CD4-positive, alpha-beta T cell (primary cell): Measurements from ENCODE around the gene STAG3. TPM values are rescaled to one million over a fixed set of nuclear protein-coding genes. Genes with fewer than 3 reads are reported as not detected.
A peak's percentile ranks its signal among the peaks of the same experiment; 100 is the strongest.

Experiments used
- ATAC-seq: fragments of 200-7000 bp; cut with Tn5 transposase; one replicate; pipeline ENCODE4 v1.10.0; 2022; ENCODE audit warnings: mild to moderate bottlenecking; ENCODE audit not compliant: poor library complexity
- CTCF ChIA-PET: fragments of 350-600 bp; sonication (Branson Sonifier 250); formaldehyde crosslinking; loops from one replicate; lab custom pipeline; 2021; ENCODE audit warnings: antibody characterized with exemption, inconsistent platforms; lab: Charles Lee
- POLR2A ChIA-PET: fragments of 350-600 bp; sonication (Branson Sonifier 250); formaldehyde crosslinking; loops from one replicate; lab custom pipeline; 2021; ENCODE audit warnings: antibody characterized with exemption, inconsistent platforms; lab: Charles Lee
- DNase-seq, 14 experiments: peaks; one replicate each; pipeline ENCODE4 v3.0.0-alpha.2; 2013 to 2020; ENCODE audit warnings: mixed read lengths in 2 of 14
- H3K27ac ChIP-seq, 2 donors: one replicate each; pipeline versions ENCODE4 v1.5.1 to v1.7.0; 2013; ENCODE audit warnings: low read length in 2 of 2, low read depth in 1 of 2, mild to moderate bottlenecking in 1 of 2
- H3K27me3 ChIP-seq, 2 experiments: 1 replicate in 1 of 2; 2 replicates in 1 of 2; pipeline versions ENCODE4 v1.6.1 to v1.7.0; 2013; ENCODE audit warnings: low read length in 2 of 2, control low read depth in 1 of 2, mild to moderate bottlenecking in 1 of 2, moderate library complexity in 1 of 2; ENCODE audit not compliant: insufficient read depth in 2 of 2, control insufficient read depth in 1 of 2
- H3K36me3 ChIP-seq: one replicate; pipeline ENCODE4 v1.6.1; 2013; ENCODE audit warnings: low read length, control low read depth; ENCODE audit not compliant: insufficient read depth
- H3K4me1 ChIP-seq: one replicate; pipeline ENCODE4 v1.6.1; 2013; ENCODE audit warnings: low read length, control low read depth; ENCODE audit not compliant: insufficient read depth
- H3K4me3 ChIP-seq: one replicate; pipeline ENCODE4 v1.5.1; 2013; ENCODE audit warnings: mild to moderate bottlenecking, low read length, moderate library complexity
- H3K9me3 ChIP-seq, 2 experiments: 1 replicate in 1 of 2; 2 replicates in 1 of 2; pipeline versions ENCODE4 v1.6.1 to v1.7.0; 2013; ENCODE audit warnings: low read length in 2 of 2, mild to moderate bottlenecking in 2 of 2, control low read depth in 1 of 2, moderate library complexity in 1 of 2; ENCODE audit not compliant: control insufficient read depth in 1 of 2, insufficient read depth in 1 of 2
- H3K27ac Mint-ChIP-seq: one replicate; pipeline ENCODE4 v1.8.0; 2020; ENCODE audit warnings: mixed read lengths
- H3K27me3 Mint-ChIP-seq: one replicate; pipeline ENCODE4 v1.8.0; 2021; ENCODE audit warnings: mixed read lengths
- H3K36me3 Mint-ChIP-seq: one replicate; pipeline ENCODE4 v1.8.0; 2021; ENCODE audit warnings: low read depth, mixed read lengths
- H3K4me1 Mint-ChIP-seq: one replicate; pipeline ENCODE4 v1.8.0; 2021; ENCODE audit warnings: low read depth, mixed read lengths
- H3K4me3 Mint-ChIP-seq: one replicate; pipeline ENCODE4 v1.8.0; 2020; ENCODE audit warnings: mild to moderate bottlenecking, mixed read lengths
- H3K9me3 Mint-ChIP-seq: one replicate; pipeline ENCODE4 v1.8.0; 2020; ENCODE audit warnings: mixed read lengths
- intact Hi-C, 2 experiments: fragments of 100-400 bp; cut with DNase I in 1 of 2; cut with micrococcal nuclease in 1 of 2; formaldehyde crosslinking; loops; one replicate each; pipeline versions ENCODE4 v1.15.1 to v1.9.0; 2023 to 2025; cut with DNase I, micrococcal nuclease
- total RNA-seq, 174 experiments: library from RNA in 2 of 174; stranded (reverse) in 2 of 174; gene quantifications; one replicate each; pipeline ENCODE4 v1.2.3 and lab custom pipeline; 2021 to 2026
- TF ChIP-seq, protein P1 (sequence below): fragments of 200-600 bp; IDR thresholded peaks from one replicate; pipeline ENCODE4 v1.8.0; 2022; ENCODE audit warnings: antibody characterized with exemption, mild to moderate bottlenecking

STAG3 gene
- total RNA-seq, 2 experiments from 2014 or later: 4.0 to 5.5 TPM

- peak overlapping the region; percentile 40 to 87 for H3K27ac ChIP-seq
- DNase-seq (peak in 1 of 14 experiments; percentile 39), ATAC-seq (no peak)
- H3K9me3 Mint-ChIP-seq: no peaks in the 10 kb centered on the region
- ChIA-PET POLR2A (interaction anchor here (0.6 to 3.1 kb wide), 12 partner anchors 8 to 692 kb away, joined by 3 to 27 read pairs (median 4); partner anchors contain the start of genes AGFG2, ATP5MF, GAL3ST4 and GPC2), CTCF (interaction anchor here (1.0 to 1.1 kb wide), 2 partner anchors 9 to 26 kb away, joined by 3 read pairs; partner anchors contain the start of gene LAMTOR4)
- H3K36me3 ChIP-seq: peaks cover 43% of the 10 kb centered on the region
- intact Hi-C loops: loop anchor here (1.0 to 5.0 kb wide), 3 partner anchors 9 to 115 kb away; partner anchors contain the start of genes GPC2 (in 1 of the 2), LAMTOR4 (in 1 of the 2) and STAG3 (in 1 of the 2)
- H3K27me3 ChIP-seq: no peaks in the 10 kb centered on the region
- H3K4me3 Mint-ChIP-seq: peak overlapping the region; percentile 81
- TF ChIP-seq, protein P1, sequence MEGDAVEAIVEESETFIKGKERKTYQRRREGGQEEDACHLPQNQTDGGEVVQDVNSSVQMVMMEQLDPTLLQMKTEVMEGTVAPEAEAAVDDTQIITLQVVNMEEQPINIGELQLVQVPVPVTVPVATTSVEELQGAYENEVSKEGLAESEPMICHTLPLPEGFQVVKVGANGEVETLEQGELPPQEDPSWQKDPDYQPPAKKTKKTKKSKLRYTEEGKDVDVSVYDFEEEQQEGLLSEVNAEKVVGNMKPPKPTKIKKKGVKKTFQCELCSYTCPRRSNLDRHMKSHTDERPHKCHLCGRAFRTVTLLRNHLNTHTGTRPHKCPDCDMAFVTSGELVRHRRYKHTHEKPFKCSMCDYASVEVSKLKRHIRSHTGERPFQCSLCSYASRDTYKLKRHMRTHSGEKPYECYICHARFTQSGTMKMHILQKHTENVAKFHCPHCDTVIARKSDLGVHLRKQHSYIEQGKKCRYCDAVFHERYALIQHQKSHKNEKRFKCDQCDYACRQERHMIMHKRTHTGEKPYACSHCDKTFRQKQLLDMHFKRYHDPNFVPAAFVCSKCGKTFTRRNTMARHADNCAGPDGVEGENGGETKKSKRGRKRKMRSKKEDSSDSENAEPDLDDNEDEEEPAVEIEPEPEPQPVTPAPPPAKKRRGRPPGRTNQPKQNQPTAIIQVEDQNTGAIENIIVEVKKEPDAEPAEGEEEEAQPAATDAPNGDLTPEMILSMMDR: no peak
- peak overlapping the region; percentile 76 for H3K27ac Mint-ChIP-seq
- H3K4me1 Mint-ChIP-seq: peaks cover 55% of the 10 kb centered on the region
- H3K4me1 ChIP-seq: peaks cover 57% of the 10 kb centered on the region
- peaks cover 43% of the 10 kb centered on the region for H3K36me3 Mint-ChIP-seq
- peak overlapping the region; percentile 71 for H3K4me3 ChIP-seq
- no peaks in the 10 kb centered on the region for H3K27me3 Mint-ChIP-seq
- H3K9me3 ChIP-seq: no peaks in the 10 kb centered on the region
These were observed 20.1 kb upstream of the STAG3 start for GRCh38 chr7:100157334-100158228.

GRCh38 chr7:100158229-100159098 is 19.3 kb upstream of the STAG3 start, which contains the start of gene TRAPPC14:
TSS of gene TRAPPC14 (minus strand) at chr7:100158723. CDS start at chr7:100158499, 224 bp downstream.
- peaks cover 59% of the 10 kb centered on the region for H3K4me1 Mint-ChIP-seq
- TF ChIP-seq, protein P1: no peak
- intact Hi-C loops: loop anchor here (1.0 to 5.0 kb wide), 3 partner anchors 10 to 114 kb away; partner anchors contain the start of genes GPC2 (in 1 of the 2), LAMTOR4 (in 1 of the 2) and STAG3 (in 1 of the 2)
- H3K9me3 Mint-ChIP-seq: no peaks in the 10 kb centered on the region
- peak within 1 kb of the TSS; percentile 93 for H3K4me3 Mint-ChIP-seq
- no peaks in the 10 kb centered on the region for H3K9me3 ChIP-seq
- ATAC-seq: peak; percentile 84
- peaks cover 38% of the 10 kb centered on the region for H3K36me3 ChIP-seq
- H3K27ac Mint-ChIP-seq: peak within 1 kb of the TSS; percentile 76
- peaks cover 61% of the 10 kb centered on the region for H3K4me1 ChIP-seq
- H3K27me3 Mint-ChIP-seq: no peaks in the 10 kb centered on the region
- peaks cover 34% of the 10 kb centered on the region for H3K36me3 Mint-ChIP-seq
- peak; percentile 79 to 98 (median 90) for DNase-seq
- ChIA-PET CTCF (interaction anchor here (1.0 to 1.1 kb wide), 3 partner anchors 10 to 25 kb away, joined by 3 read pairs; partner anchors contain the start of genes GAL3ST4 and LAMTOR4), POLR2A (interaction anchor here (0.7 to 3.1 kb wide), 10 partner anchors 9 to 64 kb away, joined by 3 to 27 read pairs (median 4); partner anchors contain the start of genes GAL3ST4, GPC2, LAMTOR4 and STAG3)
- H3K27me3 ChIP-seq: no peaks in the 10 kb centered on the region
- peak within 1 kb of the TSS; percentile 48 to 87 for H3K27ac ChIP-seq
- H3K4me3 ChIP-seq: peak within 1 kb of the TSS; percentile 71
